Upper lobe of right lung (tissue), 1 donor: Measurements from ENCODE around the gene ZFAND3. TPM values are rescaled to one million over a fixed set of nuclear protein-coding genes. Genes with fewer than 3 reads are reported as not detected.

ENCODE experiments used
- ATAC-seq: fragments of 200-7000 bp; cut with Tn5 transposase; one replicate; pipeline ENCODE4 v1.9.1; 2020; ENCODE audit warnings: mild to moderate bottlenecking, moderate library complexity
- DNase-seq: peaks from one replicate; pipeline ENCODE4 v3.0.0-alpha.2; 2020
- H3K27ac ChIP-seq: fragments of 200-600 bp; one replicate; pipeline ENCODE4 v1.8.0; 2022
- H3K27me3 ChIP-seq: fragments of 200-600 bp; one replicate; pipeline ENCODE4 v1.8.0; 2022; ENCODE audit warnings: mild to moderate bottlenecking
- H3K36me3 ChIP-seq: fragments of 200-600 bp; one replicate; pipeline ENCODE4 v1.8.0; 2022
- H3K4me1 ChIP-seq: fragments of 200-600 bp; one replicate; pipeline ENCODE4 v1.8.0; 2022
- H3K4me3 ChIP-seq: fragments of 200-600 bp; one replicate; pipeline ENCODE4 v1.8.0; 2022; ENCODE audit warnings: mild to moderate bottlenecking
- H3K9me3 ChIP-seq: fragments of 200-600 bp; one replicate; pipeline ENCODE4 v1.8.0; 2022
- CTCF ChIP-seq: fragments of 200-600 bp; IDR thresholded peaks from one replicate; pipeline ENCODE4 v1.8.0; 2022; ENCODE audit warnings: antibody characterized with exemption
- intact Hi-C: fragments of 100-400 bp; cut with DNase I; formaldehyde crosslinking; loops from one replicate; pipeline ENCODE4 v1.11.0; 2022
- total RNA-seq: library from RNA; stranded (reverse); fragmentation: NEBNext Ultra II Directional; extraction: Animal tissue kit (Norgen Biotek cat#: 25700); gene quantifications from one replicate; pipeline ENCODE4 v1.2.1, GENCODE V29; 2021
- donor health status: DM: no; HTN: yes; CAD: no; lungs with severe emphysema.

The ZFAND3 gene
- total RNA-seq, 1 donor from 2014 or later: 69.1 TPM

- ATAC-seq (no peak), DNase-seq (no peak)
- peaks cover 21% of the 10 kb centered on the region for H3K4me1 ChIP-seq
- TF ChIP-seq CTCF: no peak
- intact Hi-C loops: no loop called here
- no peak overlapping the region for H3K27ac ChIP-seq
- H3K4me3 ChIP-seq: no peak overlapping the region
- H3K27me3 ChIP-seq: no peaks in the 10 kb centered on the region
- no peaks in the 10 kb centered on the region for H3K36me3 ChIP-seq
- no peaks in the 10 kb centered on the region for H3K9me3 ChIP-seq
Observed at GRCh38 chr6:37865504-37865903, 46.0 kb downstream of the ZFAND3 start.

- no peak for DNase-seq
- H3K9me3 ChIP-seq: no peaks in the 10 kb centered on the region
- no peaks in the 10 kb centered on the region for H3K36me3 ChIP-seq
- intact Hi-C loops: no loop called here
- TF ChIP-seq CTCF: no peak
- H3K27me3 ChIP-seq: no peaks in the 10 kb centered on the region
- H3K4me1 ChIP-seq: peaks cover 21% of the 10 kb centered on the region
- ATAC-seq: no peak
- H3K4me3 ChIP-seq: no peak overlapping the region
- H3K27ac ChIP-seq: no peak overlapping the region
Observed at GRCh38 chr6:37866590-37867507, 47.3 kb downstream of the ZFAND3 start.

- no peak for TF ChIP-seq CTCF
- Histone ChIP-seq H3K9me3 (no peaks in the 10 kb centered on the region), H3K36me3 (no peaks in the 10 kb centered on the region), H3K4me1 (peaks cover 20% of the 10 kb centered on the region), H3K4me3 (no peak overlapping the region), H3K27me3 (no peaks in the 10 kb centered on the region), H3K27ac (no peak overlapping the region)
- ATAC-seq (no peak), DNase-seq (no peak)
- intact Hi-C loops: no loop called here
Observed at GRCh38 chr6:37867756-37868446, 48.4 kb downstream of the ZFAND3 start.

GRCh38 chr6:37868447-37868825 is 48.9 kb downstream of the ZFAND3 start:
- no peak overlapping the region for H3K4me3 ChIP-seq
- H3K9me3 ChIP-seq: no peaks in the 10 kb centered on the region
- H3K27me3 ChIP-seq: no peaks in the 10 kb centered on the region
- peaks cover 17% of the 10 kb centered on the region for H3K4me1 ChIP-seq
- no peaks in the 10 kb centered on the region for H3K36me3 ChIP-seq
- DNase-seq (no peak), ATAC-seq (peak; percentile 41)
- no peak for TF ChIP-seq CTCF
- intact Hi-C loops: no loop called here
- no peak overlapping the region for H3K27ac ChIP-seq

- Histone ChIP-seq H3K4me1 (peaks cover 17% of the 10 kb centered on the region), H3K27ac (no peak overlapping the region), H3K36me3 (no peaks in the 10 kb centered on the region), H3K9me3 (no peaks in the 10 kb centered on the region), H3K4me3 (no peak overlapping the region), H3K27me3 (no peaks in the 10 kb centered on the region)
- intact Hi-C loops: no loop called here
- no peak for TF ChIP-seq CTCF
- DNase-seq (no peak), ATAC-seq (no peak)
Observed at GRCh38 chr6:37871616-37872372, 52.3 kb downstream of the ZFAND3 start.
